Pancreas (tissue), 10 donors: ENCODE measurements around the gene CPSF7. TPM values are rescaled to one million over a fixed set of nuclear protein-coding genes. Genes with fewer than 3 reads are reported as not detected.

ENCODE experiments used
- ATAC-seq, 4 donors: fragments of 200-7000 bp; cut with Tn5 transposase; one replicate each; pipeline versions ENCODE4 v1.8.0 to v1.9.1; 2020; ENCODE audit warnings: mild to moderate bottlenecking in 4 of 4, moderate library complexity in 4 of 4
- DNase-seq, 6 donors: peaks; one replicate each; pipeline ENCODE4 v3.0.0-alpha.2; 2020
- FAIRE-seq: peaks from 2 replicates; lab custom pipeline; 2012; peaks lifted over from hg19 to GRCh38; lab: Jason Lieb, UNC
- H3K27ac ChIP-seq, 4 donors: fragments of 200-600 bp; sonication (generic); 1 replicate in 3 of 4; 2 replicates in 1 of 4; pipeline versions ENCODE4 v1.5.0 to v1.8.0; 2020
- H3K27me3 ChIP-seq, 4 donors: fragments of 200-600 bp; one replicate each; pipeline ENCODE4 v1.8.0; 2021
- H3K36me3 ChIP-seq, 3 donors: fragments of 200-600 bp; sonication (generic) in 1 of 3; one replicate each; pipeline versions ENCODE4 v1.5.0 to v1.8.0; 2020 to 2021
- H3K4me1 ChIP-seq, 3 donors: fragments of 200-600 bp; one replicate each; pipeline ENCODE4 v1.8.0; 2021
- H3K4me3 ChIP-seq, 4 donors: fragments of 200-600 bp; sonication (generic) in 2 of 4; one replicate each; pipeline versions ENCODE4 v1.5.0 to v1.8.0; 2020 to 2021
- H3K9me3 ChIP-seq, 4 donors: fragments of 200-600 bp; one replicate each; pipeline ENCODE4 v1.8.0; 2021
- CTCF ChIP-seq, 4 donors: fragments of 200-600 bp; sonication (generic) in 3 of 4; IDR thresholded peaks; one replicate each; pipeline versions ENCODE4 v1.5.0 to v1.8.0; 2021; ENCODE audit warnings: antibody characterized with exemption in 4 of 4
- WGBS, 2 donors: extraction: QIAGEN DNeasy Blood & Tissue Kit; methylation state at CpG; one replicate each; pipeline ENCODE4 v1.1.7; 2013; 5-methylcytosine and 5-hydroxymethylcytosine counted together
- intact Hi-C, 3 donors: fragments of 100-400 bp; cut with DNase I; formaldehyde crosslinking; loops; one replicate each; pipeline versions ENCODE4 v1.11.1 to v1.14.2; 2022
- polyA plus RNA-seq, 2 donors: library from polyadenylated mRNA; stranded (reverse); fragments of 200-250 nt; gene quantifications; one replicate each; pipeline ENCODE4 v1.2.3, GENCODE V29; 2013
- total RNA-seq, 6 donors: library from RNA; stranded (reverse); fragmentation: NEBNext Ultra II Directional in 4 of 6; extraction: Animal tissue kit (Norgen Biotek cat#: 25700) in 4 of 6; gene quantifications; one replicate each; pipeline versions ENCODE4 v1.2.1 to v1.2.4, GENCODE V29; 2021 to 2023
- donor health status: healthy with polysubstance abuse.
- donor health status: DM: no; HTN: no; CAD: no; lungs with moderate emphysema.
- donor health status: DM: no; HTN: no; CAD: no.
- donor health status: control.
- donor health status: control.
- donor health status: Bipolar disorder and iron deficiency.
- donor health status: DM: yes; HTN: yes; CAD: no.
- donor health status: DM: no; HTN: no; CAD: no.
- donor health status: DM: no; HTN: no; CAD: no.
- donor health status: DM: yes; HTN: yes; CAD: no.

Gene CPSF7
- total and polyA plus RNA-seq, 8 donors: 25.1 to 60.4 (median 33.5) TPM

- intact Hi-C loops: no loop called here
- H3K9me3 ChIP-seq: no peaks in the 10 kb centered on the region
- H3K4me3 ChIP-seq: no peak overlapping the region
- H3K36me3 ChIP-seq: no peaks in the 10 kb centered on the region
- FAIRE-seq (no peak), ATAC-seq (no peak), DNase-seq (no peak)
- H3K27me3 ChIP-seq: no peaks in the 10 kb centered on the region
- TF ChIP-seq CTCF (IDR thresholded peaks at IDR 0.05): no peak
- WGBS, 2 donors: 84 to 92% methylated on average over 6 of the region's 6 CpGs
- H3K27ac ChIP-seq: no peak overlapping the region
- no peaks in the 10 kb centered on the region for H3K4me1 ChIP-seq
Observed at GRCh38 chr11:61377461-61378160, 52.2 kb downstream of the CPSF7 start.

- H3K4me3 ChIP-seq: no peak overlapping the region
- no peaks in the 10 kb centered on the region for H3K4me1 ChIP-seq
- 86 to 89% methylated on average over 6 of the region's 6 CpGs for WGBS, 2 donors
- TF ChIP-seq CTCF (IDR thresholded peaks at IDR 0.05): no peak
- intact Hi-C loops: no loop called here
- H3K9me3 ChIP-seq: no peaks in the 10 kb centered on the region
- H3K27me3 ChIP-seq: no peaks in the 10 kb centered on the region
- ATAC-seq: no peak
- no peak for DNase-seq
- FAIRE-seq: no peak
- H3K27ac ChIP-seq: no peak overlapping the region
- no peaks in the 10 kb centered on the region for H3K36me3 ChIP-seq
Observed at GRCh38 chr11:61375761-61376108, 54.0 kb downstream of the CPSF7 start.

GRCh38 chr11:61372659-61373420 lies 56.9 kb downstream of the CPSF7 start:
- DNase-seq: no peak
- intact Hi-C loops: no loop called here

GRCh38 chr11:61370349-61371005 lies 59.3 kb downstream of the CPSF7 start:
- intact Hi-C loops: no loop called here
- DNase-seq (no peak), ATAC-seq (no peak), FAIRE-seq (no peak)
- H3K4me1 ChIP-seq: peaks cover 0 to 7% (median 0%) of the 10 kb centered on the region in 3 donors
- H3K4me3 ChIP-seq: no peak overlapping the region
- H3K27me3 ChIP-seq: no peaks in the 10 kb centered on the region
- H3K27ac ChIP-seq: no peak overlapping the region
- TF ChIP-seq CTCF (IDR thresholded peaks at IDR 0.05): no peak
- peaks cover 3 to 28% (median 21%) of the 10 kb centered on the region in 3 donors for H3K36me3 ChIP-seq
- WGBS, 2 donors: 91% methylated on average over 8 of the region's 8 CpGs
- no peaks in the 10 kb centered on the region for H3K9me3 ChIP-seq

More at GRCh38 chr11:61372659-61373420, 56.9 kb downstream of the CPSF7 start:
- FAIRE-seq (no peak), ATAC-seq (no peak)
- H3K27me3 ChIP-seq: no peaks in the 10 kb centered on the region
- no peak overlapping the region for H3K4me3 ChIP-seq
- TF ChIP-seq CTCF (IDR thresholded peaks at IDR 0.05): no peak
- H3K36me3 ChIP-seq: peaks cover 1 to 9% (median 8%) of the 10 kb centered on the region in 3 donors
- peaks cover 0 to 7% (median 0%) of the 10 kb centered on the region in 3 donors for H3K4me1 ChIP-seq
- no peak overlapping the region for H3K27ac ChIP-seq
- H3K9me3 ChIP-seq: no peaks in the 10 kb centered on the region
- 67 to 70% methylated on average over 8 of the region's 8 CpGs for WGBS, 2 donors
